Neural progenitor cell (in vitro differentiated cells): ENCODE data around the gene PER2.

Source experiments
- EZH2 ChIP-seq: fragments of 200-600 bp; sonication (generic); IDR thresholded peaks from 2 replicates; pipeline ENCODE4 v1.6.1; 2017; ENCODE audit warnings: antibody characterized with exemption, mild to moderate bottlenecking, moderate library complexity
- TF ChIP-seq, protein P1 (sequence below): fragments of 200-600 bp; sonication (generic); IDR thresholded peaks from 2 replicates; pipeline ENCODE4 v1.5.1; 2017; ENCODE audit warnings: antibody characterized with exemption, mild to moderate bottlenecking

DNA sequence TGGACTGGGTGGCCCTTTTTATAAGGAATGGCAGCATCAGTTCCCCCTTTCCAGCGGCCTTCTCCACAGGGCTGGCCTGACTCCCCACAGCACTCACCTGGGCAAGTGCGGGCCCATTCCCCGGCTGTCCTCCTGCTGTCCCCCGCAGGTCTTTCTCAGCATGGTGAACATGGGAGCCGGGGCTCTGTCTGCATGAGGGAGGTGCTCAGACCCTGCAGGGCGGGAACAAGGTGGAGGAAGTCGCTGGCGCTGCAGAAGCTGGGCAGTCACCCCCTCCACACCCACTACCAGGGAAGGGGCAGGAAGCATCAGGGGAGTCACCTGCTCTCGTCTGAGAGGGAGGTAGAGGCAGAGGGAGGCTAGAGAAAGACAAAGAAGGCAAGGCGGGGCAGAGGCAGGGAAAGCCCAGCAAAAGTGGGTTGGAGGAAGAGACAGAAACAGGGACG lies 60.8 kb downstream of the PER2 start:
- TF ChIP-seq, protein P1, sequence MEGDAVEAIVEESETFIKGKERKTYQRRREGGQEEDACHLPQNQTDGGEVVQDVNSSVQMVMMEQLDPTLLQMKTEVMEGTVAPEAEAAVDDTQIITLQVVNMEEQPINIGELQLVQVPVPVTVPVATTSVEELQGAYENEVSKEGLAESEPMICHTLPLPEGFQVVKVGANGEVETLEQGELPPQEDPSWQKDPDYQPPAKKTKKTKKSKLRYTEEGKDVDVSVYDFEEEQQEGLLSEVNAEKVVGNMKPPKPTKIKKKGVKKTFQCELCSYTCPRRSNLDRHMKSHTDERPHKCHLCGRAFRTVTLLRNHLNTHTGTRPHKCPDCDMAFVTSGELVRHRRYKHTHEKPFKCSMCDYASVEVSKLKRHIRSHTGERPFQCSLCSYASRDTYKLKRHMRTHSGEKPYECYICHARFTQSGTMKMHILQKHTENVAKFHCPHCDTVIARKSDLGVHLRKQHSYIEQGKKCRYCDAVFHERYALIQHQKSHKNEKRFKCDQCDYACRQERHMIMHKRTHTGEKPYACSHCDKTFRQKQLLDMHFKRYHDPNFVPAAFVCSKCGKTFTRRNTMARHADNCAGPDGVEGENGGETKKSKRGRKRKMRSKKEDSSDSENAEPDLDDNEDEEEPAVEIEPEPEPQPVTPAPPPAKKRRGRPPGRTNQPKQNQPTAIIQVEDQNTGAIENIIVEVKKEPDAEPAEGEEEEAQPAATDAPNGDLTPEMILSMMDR, result no peak
- no peak for TF ChIP-seq EZH2
